ENCODE measurements around the gene UNC5B.

UNC5B gene

DNA sequence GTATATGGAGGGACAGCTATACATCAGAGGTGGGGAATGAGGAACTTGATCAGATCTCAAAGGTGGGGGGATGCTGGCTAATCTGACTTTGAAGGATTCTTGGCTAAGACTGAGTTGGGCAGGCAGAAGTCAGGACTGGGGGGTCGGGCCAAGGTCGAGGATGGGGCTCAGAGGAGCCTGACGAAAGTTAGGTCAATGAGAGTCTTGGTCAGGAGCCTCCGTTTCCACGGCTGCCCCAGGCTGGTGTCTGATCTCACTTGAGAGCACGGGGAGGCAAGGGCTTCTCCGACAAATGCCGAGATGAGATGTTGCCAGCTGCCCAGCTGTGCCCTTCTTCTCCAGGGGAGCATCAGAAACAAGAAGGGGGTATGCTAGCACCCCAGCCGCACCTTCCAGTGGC, 112.4 kb downstream of the UNC5B start:
- no peak for DNase-seq (ENCODE audit: extremely low read depth, low read depth)
- TF ChIP-seq, protein P1, sequence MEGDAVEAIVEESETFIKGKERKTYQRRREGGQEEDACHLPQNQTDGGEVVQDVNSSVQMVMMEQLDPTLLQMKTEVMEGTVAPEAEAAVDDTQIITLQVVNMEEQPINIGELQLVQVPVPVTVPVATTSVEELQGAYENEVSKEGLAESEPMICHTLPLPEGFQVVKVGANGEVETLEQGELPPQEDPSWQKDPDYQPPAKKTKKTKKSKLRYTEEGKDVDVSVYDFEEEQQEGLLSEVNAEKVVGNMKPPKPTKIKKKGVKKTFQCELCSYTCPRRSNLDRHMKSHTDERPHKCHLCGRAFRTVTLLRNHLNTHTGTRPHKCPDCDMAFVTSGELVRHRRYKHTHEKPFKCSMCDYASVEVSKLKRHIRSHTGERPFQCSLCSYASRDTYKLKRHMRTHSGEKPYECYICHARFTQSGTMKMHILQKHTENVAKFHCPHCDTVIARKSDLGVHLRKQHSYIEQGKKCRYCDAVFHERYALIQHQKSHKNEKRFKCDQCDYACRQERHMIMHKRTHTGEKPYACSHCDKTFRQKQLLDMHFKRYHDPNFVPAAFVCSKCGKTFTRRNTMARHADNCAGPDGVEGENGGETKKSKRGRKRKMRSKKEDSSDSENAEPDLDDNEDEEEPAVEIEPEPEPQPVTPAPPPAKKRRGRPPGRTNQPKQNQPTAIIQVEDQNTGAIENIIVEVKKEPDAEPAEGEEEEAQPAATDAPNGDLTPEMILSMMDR (IDR thresholded peaks at IDR 0.05; ENCODE audit: low read depth, low read length, missing control alignments), result no peak

DNA sequence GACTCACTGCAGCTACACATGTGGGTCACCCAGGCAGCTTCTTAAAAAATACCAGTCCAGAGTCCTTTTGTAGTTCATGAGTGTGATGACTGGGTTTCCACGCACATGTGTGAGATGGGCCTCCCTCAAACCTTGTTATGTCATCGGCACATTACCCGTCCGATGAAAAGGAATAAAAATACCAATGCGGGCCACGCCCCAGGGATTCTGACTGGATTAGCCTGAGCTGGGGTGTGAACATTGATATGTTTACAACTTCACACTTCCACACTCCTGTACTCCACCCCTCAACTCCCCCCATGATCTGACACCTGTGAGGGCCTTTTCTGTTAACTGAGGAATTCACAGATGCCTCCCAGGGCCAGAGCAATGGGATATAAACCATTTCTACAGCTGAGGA, 112.9 kb downstream of the UNC5B start:
- DNase-seq (ENCODE audit: extremely low read depth, low read depth), result no peak
- TF ChIP-seq, protein P1 (IDR thresholded peaks at IDR 0.05; ENCODE audit: low read depth, low read length, missing control alignments), result no peak
- no peak overlapping the region for H3K4me3 ChIP-seq (replicated peaks; ENCODE audit: low read depth, low read length)

More for the DNA sequence above, 112.4 kb downstream of the UNC5B start:
- no peak overlapping the region for H3K4me3 ChIP-seq (replicated peaks; ENCODE audit: low read depth, low read length)

DNA sequence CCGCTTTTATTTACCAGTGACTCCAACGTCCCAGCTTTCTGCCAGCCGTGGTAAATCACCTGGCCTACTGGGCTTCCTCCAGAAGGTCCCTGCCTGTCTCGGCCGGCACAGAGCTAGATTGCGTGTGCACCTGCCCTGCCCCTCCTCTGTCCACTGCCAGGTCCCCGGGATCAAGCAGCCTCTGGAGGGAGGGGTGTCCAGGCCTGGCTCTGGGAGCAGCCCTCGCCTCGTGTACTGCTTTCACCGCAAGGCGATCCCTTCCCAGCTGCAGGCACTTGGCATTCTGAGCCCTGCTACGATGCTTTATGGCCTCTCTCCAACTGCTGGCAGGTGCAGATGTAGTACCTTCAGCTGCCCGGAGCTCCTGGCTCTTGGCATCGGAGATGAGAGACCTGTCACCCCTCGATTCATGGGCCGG, 114.1 kb downstream of the UNC5B start:
- TF ChIP-seq, protein P1 (IDR thresholded peaks at IDR 0.05; ENCODE audit: low read depth, low read length, missing control alignments), result no peak
- DNase-seq (ENCODE audit: extremely low read depth, low read depth), result no peak
- H3K4me3 ChIP-seq (replicated peaks; ENCODE audit: low read depth, low read length), result no peak overlapping the region

DNA sequence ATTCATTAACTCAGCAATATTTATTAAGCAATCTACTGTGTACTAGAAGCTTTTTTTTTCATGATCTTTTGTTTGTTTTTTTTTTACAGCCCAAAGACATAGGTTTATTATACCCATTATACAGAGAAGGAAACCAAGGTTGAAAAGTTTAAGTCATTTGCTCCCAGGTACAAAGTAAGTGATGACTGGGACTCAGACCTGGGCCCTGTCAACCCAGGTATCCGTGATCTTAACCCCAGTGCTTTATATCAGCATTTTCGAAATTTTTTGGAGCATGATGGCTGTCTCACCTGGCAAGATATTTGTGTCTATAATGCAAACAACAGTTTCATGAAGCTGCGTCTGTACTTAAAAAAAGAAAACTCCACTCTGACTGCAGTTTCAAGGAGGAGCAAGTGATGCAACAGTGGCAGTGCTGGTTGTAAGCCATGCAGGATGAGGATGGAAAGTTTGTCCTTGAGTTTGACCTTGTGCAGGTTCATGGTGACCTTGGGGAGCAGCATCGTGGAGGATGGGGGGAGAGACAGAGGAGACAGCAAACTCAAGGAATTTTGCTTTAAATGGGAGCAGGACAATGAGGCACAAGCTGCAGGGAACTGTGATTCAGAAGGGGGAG, 118.5 kb downstream of the UNC5B start:
- no peak overlapping the region for H3K4me3 ChIP-seq (replicated peaks; ENCODE audit: low read depth, low read length)
- TF ChIP-seq, protein P1 (IDR thresholded peaks at IDR 0.05; ENCODE audit: low read depth, low read length, missing control alignments), result no peak
- no peak for DNase-seq (ENCODE audit: extremely low read depth, low read depth)

DNA sequence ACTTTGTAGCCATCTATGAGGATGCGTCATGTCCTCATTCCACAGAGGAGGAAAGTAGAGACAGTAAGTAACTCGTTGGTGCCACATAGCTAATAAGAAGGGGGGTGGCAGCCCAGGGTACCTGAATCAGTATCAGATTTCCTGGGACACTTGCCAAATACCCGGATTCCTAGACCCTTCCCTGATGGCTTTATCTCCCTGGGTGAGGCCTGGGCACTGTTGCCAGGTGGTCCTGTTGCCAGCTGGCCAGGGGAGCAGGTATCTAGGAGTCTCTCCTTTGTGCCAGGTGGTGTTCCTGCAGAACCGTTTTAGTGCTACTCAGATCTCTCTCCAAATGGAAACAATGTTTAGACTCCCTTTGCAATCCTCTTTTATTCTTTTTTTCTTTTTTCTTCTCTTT, 119.4 kb downstream of the UNC5B start:
- TF ChIP-seq, protein P1 (IDR thresholded peaks at IDR 0.05; ENCODE audit: low read depth, low read length, missing control alignments), result no peak
- H3K4me3 ChIP-seq (replicated peaks; ENCODE audit: low read depth, low read length), result no peak overlapping the region
- DNase-seq (ENCODE audit: extremely low read depth, low read depth), result no peak

DNA sequence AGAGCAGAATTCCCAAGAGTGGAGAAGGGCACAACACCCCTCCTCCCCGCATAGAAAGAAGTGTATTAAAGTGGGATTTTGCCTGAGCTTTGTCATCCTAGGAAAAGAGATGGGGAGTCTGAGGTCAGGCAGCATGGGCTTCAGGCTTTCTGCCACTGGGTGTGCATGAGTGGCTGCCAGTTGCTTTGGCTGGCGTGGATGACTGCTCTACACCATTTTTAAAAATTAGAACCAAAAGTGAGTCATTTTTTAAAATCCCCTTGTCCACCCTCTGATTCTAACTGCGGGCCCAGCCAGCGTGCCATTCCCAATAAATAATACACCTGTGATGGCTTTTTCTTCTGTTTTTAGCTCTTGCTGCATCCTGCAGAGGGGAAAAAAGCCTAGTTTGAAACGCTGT, 120.1 kb downstream of the UNC5B start:
- DNase-seq (ENCODE audit: extremely low read depth, low read depth), result no peak
- TF ChIP-seq, protein P1 (IDR thresholded peaks at IDR 0.05; ENCODE audit: low read depth, low read length, missing control alignments), result no peak
- no peak overlapping the region for H3K4me3 ChIP-seq (replicated peaks; ENCODE audit: low read depth, low read length)

Measured in HFF-Myc (cell line).